GM12875 (cell line): ENCODE measurements around the gene CAMK1D.
A peak's percentile ranks its signal among the peaks of the same experiment; 100 is the strongest.

ENCODE experiments used
- H3K4me3 ChIP-seq: one replicate; pipeline ENCODE4 v1.5.1; 2011; ENCODE audit warnings: low read depth, low read length, control low read depth
- TF ChIP-seq, protein P1 (sequence below): IDR thresholded peaks from 2 replicates; pipeline ENCODE4 v1.5.1; 2011; ENCODE audit warnings: low read depth, mild to moderate bottlenecking, control low read depth, inconsistent platforms, low read length, moderate library complexity, borderline replicate concordance; ENCODE audit not compliant: insufficient read depth

Gene CAMK1D

DNA sequence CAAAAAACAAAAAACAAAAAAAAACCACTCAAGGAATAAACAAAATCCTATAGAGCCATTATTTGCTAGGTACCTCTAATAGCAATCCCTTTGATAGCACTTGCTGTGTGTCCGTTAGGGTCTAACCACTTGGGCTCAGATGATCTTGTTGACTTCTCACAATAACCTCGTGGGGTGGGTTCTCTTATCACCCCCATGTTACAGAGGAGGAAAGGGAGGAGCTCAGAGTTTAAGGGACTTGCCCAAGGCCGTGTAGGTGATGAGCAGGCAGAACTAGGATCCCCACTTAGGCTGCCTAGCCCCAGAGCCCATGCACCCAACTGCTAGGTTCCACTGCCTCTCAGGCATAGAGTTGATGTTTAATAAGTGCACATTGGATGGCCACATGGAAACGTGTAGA, 131.1 kb downstream of the CAMK1D start:
- no peak overlapping the region for H3K4me3 ChIP-seq
- TF ChIP-seq, protein P1, sequence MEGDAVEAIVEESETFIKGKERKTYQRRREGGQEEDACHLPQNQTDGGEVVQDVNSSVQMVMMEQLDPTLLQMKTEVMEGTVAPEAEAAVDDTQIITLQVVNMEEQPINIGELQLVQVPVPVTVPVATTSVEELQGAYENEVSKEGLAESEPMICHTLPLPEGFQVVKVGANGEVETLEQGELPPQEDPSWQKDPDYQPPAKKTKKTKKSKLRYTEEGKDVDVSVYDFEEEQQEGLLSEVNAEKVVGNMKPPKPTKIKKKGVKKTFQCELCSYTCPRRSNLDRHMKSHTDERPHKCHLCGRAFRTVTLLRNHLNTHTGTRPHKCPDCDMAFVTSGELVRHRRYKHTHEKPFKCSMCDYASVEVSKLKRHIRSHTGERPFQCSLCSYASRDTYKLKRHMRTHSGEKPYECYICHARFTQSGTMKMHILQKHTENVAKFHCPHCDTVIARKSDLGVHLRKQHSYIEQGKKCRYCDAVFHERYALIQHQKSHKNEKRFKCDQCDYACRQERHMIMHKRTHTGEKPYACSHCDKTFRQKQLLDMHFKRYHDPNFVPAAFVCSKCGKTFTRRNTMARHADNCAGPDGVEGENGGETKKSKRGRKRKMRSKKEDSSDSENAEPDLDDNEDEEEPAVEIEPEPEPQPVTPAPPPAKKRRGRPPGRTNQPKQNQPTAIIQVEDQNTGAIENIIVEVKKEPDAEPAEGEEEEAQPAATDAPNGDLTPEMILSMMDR, result no peak

DNA sequence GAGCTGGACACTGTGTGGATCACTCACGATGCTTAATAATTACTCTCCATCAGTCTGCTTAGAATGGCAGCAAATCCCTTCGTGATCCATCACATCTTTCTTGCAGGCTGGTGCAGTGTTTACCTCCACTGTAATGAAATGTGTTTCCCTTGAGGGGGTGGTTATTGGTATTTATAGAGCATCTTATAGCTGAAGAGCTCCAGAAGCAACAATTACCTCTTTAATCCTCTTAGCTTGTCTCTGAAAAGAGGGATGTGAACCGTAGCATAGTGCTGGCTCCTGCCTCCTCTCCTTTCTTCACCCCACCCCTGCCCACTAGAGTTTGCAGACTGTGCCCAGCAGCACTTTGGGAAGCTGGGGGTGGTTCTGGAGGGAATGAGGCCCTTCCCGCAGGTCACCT, 132.6 kb downstream of the CAMK1D start:
- no peak overlapping the region for H3K4me3 ChIP-seq
- TF ChIP-seq, protein P1, result no peak

DNA sequence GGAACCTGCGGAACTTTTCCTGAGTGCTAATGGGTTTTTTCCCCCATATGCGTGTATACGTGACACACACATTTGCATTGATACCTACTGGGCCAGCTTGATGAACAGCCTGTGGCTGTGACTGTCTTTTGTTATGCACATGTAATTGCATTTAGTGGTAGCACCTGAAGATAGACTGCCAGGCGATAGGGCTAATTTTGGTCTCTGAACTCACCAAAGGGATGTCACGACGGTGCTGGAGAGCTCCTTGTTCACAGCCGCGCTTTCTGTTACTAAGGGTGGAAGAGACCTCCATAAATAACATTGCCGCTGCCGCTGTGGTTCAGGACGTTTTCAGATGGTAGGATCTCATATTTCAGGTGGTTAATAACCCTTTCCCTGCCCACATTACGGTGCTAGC, 133.2 kb downstream of the CAMK1D start:
- H3K4me3 ChIP-seq, result no peak overlapping the region
- TF ChIP-seq, protein P1, result no peak

DNA sequence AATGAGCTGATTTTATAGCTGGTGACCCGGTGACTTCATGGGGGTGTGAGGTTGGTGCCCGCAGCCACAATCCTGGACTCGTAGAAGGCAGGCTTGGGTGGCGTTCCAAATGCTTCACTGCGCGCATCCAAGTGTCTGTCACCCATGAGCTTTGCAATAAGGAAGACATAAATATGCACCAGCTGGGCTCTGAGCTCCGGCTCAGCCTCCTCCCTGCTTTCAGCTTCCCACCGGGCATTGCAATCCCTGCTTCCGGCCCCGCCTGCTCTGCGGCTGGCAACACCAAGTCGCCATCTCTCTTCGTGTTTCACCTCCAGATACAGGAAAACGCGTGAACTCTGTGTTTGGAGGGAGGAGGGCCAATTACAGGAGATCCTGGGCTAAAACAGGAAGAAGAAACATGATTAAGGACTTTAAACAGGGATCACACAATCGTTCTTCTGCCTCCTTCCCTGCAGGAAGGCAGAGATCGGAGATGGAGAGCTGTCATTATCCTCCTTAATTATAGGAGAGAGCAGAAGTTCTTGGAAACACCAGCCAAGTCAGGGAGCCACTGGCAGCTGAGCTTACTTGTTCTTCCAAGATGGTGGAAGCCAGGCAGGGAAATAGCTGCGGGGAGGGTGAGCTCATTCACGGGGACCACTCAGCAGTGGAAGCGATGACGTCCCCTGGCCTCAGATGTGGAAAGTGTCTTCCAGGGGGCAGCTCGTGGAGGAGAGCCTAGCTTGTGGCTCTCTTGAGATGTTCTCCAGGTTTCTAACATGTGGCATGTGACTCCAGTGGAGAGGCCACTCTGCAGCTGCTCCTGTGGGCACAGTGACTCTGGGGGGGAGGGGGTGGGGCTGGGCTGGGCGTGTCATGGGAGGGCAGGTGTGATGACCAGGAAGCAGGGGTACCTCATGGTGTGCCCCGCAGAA, 134.9 kb downstream of the CAMK1D start:
- H3K4me3 ChIP-seq, result no peak overlapping the region
- TF ChIP-seq, protein P1, result no peak

DNA sequence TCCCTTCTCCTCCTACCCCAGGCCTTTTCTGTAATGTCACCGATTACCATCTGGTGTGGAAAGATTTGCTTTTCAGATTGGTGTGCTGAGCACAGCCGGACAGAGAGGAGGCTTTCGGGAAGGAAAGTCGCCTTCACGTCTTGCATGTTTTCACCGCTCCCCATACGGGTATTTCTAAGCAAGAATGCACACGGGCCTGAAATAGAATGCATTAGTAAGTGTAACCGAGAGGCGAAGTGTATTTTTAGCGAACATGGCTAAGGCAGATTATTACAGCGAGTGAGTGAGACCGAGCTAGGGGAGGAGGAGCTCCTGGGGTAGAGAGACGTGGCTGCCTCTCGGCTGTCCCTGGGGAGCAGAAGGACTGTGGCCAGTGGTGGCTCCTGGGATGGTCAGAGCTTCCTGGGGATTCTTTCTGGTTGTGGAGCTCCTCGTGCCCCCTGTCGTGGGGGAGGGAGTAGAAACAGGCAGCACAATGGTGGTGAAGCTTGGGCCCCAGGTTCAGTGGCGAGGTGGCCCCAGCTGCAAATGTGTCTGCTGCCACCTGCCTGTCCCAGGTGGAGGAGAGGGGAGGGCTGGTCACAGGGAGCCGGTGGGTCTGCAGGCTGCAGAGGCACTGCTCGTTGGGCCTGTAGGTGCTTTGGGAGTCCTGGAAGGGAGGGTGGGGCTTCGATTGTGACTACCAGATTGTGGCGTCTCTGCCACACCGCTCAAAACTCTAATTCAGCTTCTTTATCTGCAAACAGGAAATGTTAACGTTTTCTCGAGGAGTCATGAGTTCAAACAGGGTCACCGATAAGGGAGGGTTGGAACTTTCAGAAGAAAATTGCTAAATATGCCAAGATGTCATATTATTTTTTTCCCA, 135.8 kb downstream of the CAMK1D start:
- no peak overlapping the region for H3K4me3 ChIP-seq
- TF ChIP-seq, protein P1, result peak; percentile 48; the same call in 1 of the 2 replicates

DNA sequence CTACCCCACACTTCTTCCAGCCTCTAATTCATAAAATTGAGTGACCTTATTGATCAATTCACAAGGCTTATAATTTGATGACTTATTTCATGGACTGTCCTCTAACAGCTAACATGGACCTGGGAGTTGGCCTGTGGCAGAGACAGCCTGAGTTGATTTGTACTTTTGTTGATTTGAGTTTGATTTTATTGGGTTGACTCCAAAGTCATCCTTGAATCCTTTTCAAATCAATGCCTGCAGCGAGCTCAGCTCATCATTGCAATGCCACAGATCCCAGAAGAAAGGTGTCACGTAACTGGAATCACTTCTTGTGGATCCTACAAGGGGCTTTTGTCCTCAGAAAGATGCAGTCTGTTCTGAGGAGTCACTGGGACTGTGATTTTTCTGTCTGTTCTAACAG, 138.0 kb downstream of the CAMK1D start:
- TF ChIP-seq, protein P1, result no peak
- H3K4me3 ChIP-seq, result no peak overlapping the region

DNA sequence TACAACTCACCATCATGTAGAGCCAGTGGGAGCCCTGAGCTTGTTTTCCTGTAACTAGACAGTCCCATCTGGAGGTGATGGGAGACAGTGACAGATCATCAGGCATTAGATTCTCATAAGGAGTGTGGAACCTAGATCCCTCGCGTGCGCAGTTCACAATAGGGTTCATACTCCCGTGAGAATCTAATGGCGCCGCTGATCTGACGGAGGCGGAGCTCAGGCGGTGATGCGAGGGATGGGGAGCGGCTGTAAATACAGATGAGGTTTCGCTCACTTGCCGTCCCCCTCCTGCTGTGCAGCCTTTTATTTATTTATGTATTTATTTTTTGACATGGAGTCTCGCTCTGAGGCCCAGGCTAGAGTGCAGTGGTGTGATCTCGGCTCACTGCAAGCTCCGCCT, 139.3 kb downstream of the CAMK1D start:
- TF ChIP-seq, protein P1, result no peak
- no peak overlapping the region for H3K4me3 ChIP-seq
